Measurements from ENCODE around the gene MTMR11. TPM values are rescaled to one million over a fixed set of nuclear protein-coding genes. Genes with fewer than 3 reads are reported as not detected.

MTMR11 gene
- total RNA-seq, 2 experiments from 2014 or later, result 0.49 to 0.70 TPM

- peaks cover 6% of the 10 kb centered on the region for H3K4me1 Mint-ChIP-seq (ENCODE audit: low read depth)
- no peaks in the 10 kb centered on the region for H3K9me3 Mint-ChIP-seq
- H3K4me3 Mint-ChIP-seq, result no peak overlapping the region
- DNase-seq (no peak), ATAC-seq (ENCODE audit: poor library complexity) (no peak)
- POLR2A ChIA-PET, result no interaction called here
- Histone ChIP-seq H3K4me1 (ENCODE audit: insufficient read depth, low read length) (no peaks in the 10 kb centered on the region), H3K27me3 (ENCODE audit: control insufficient read depth in 1 of 2, insufficient read depth in 2 of 2, low read length in 2 of 2) (no peaks in the 10 kb centered on the region), H3K4me3 (ENCODE audit: low read length) (no peak overlapping the region), H3K9me3 (ENCODE audit: control insufficient read depth in 1 of 2, insufficient read depth in 1 of 2, low read length in 2 of 2) (no peaks in the 10 kb centered on the region), H3K36me3 (ENCODE audit: insufficient read depth, low read length) (peaks cover 47% of the 10 kb centered on the region), H3K27ac (ENCODE audit: low read depth in 1 of 2, low read length in 2 of 2) (no peak overlapping the region)
- peaks cover 56% of the 10 kb centered on the region for H3K36me3 Mint-ChIP-seq (ENCODE audit: low read depth)
- intact Hi-C loops (cut with DNase I, micrococcal nuclease), result no loop called here
- H3K27me3 Mint-ChIP-seq, result no peaks in the 10 kb centered on the region
- TF ChIP-seq CTCF (IDR thresholded peaks at IDR 0.05), result no peak
- CTCF ChIA-PET, result no interaction called here
- H3K27ac Mint-ChIP-seq, result no peak overlapping the region
Measured at GRCh38 chr1:149967646-149968045, 31.0 kb upstream of the MTMR11 start.

- intact Hi-C loops (cut with DNase I, micrococcal nuclease), result no loop called here
- ATAC-seq (ENCODE audit: poor library complexity) (no peak), DNase-seq (no peak)
- Histone ChIP-seq H3K27me3 (ENCODE audit: control insufficient read depth in 1 of 2, insufficient read depth in 2 of 2, low read length in 2 of 2) (no peaks in the 10 kb centered on the region), H3K27ac (ENCODE audit: low read depth in 1 of 2, low read length in 2 of 2) (no peak overlapping the region), H3K9me3 (ENCODE audit: control insufficient read depth in 1 of 2, insufficient read depth in 1 of 2, low read length in 2 of 2) (no peaks in the 10 kb centered on the region), H3K4me3 (ENCODE audit: low read length) (no peak overlapping the region), H3K36me3 (ENCODE audit: insufficient read depth, low read length) (peaks cover 44% of the 10 kb centered on the region), H3K4me1 (ENCODE audit: insufficient read depth, low read length) (peaks cover 3% of the 10 kb centered on the region)
- Mint-ChIP-seq H3K27ac (no peak overlapping the region), H3K4me1 (ENCODE audit: low read depth) (peaks cover 12% of the 10 kb centered on the region), H3K9me3 (no peaks in the 10 kb centered on the region), H3K36me3 (ENCODE audit: low read depth) (peaks cover 50% of the 10 kb centered on the region), H3K27me3 (no peaks in the 10 kb centered on the region), H3K4me3 (no peak overlapping the region)
- ChIA-PET POLR2A (no interaction called here), CTCF (no interaction called here)
- no peak for TF ChIP-seq CTCF (IDR thresholded peaks at IDR 0.05)
Measured at GRCh38 chr1:149967041-149967440, 30.4 kb upstream of the MTMR11 start.

- no peak overlapping the region for H3K27ac Mint-ChIP-seq
- Histone ChIP-seq H3K36me3 (ENCODE audit: insufficient read depth, low read length) (peaks cover 39% of the 10 kb centered on the region), H3K9me3 (ENCODE audit: control insufficient read depth in 1 of 2, insufficient read depth in 1 of 2, low read length in 2 of 2) (no peaks in the 10 kb centered on the region), H3K4me3 (ENCODE audit: low read length) (no peak overlapping the region), H3K27ac (ENCODE audit: low read depth in 1 of 2, low read length in 2 of 2) (no peak overlapping the region), H3K4me1 (ENCODE audit: insufficient read depth, low read length) (peaks cover 3% of the 10 kb centered on the region), H3K27me3 (ENCODE audit: control insufficient read depth in 1 of 2, insufficient read depth in 2 of 2, low read length in 2 of 2) (no peaks in the 10 kb centered on the region)
- intact Hi-C loops (cut with DNase I, micrococcal nuclease), result no loop called here
- CTCF ChIA-PET, result no interaction called here
- no peaks in the 10 kb centered on the region for H3K9me3 Mint-ChIP-seq
- H3K36me3 Mint-ChIP-seq (ENCODE audit: low read depth), result peaks cover 44% of the 10 kb centered on the region
- no peak for TF ChIP-seq CTCF (IDR thresholded peaks at IDR 0.05)
- POLR2A ChIA-PET, result interaction anchor here (0.7 kb wide), 1 partner anchor 79 kb away, joined by 4 read pairs; a partner anchor contains a TSS
- DNase-seq (no peak), ATAC-seq (ENCODE audit: poor library complexity) (no peak)
- H3K27me3 Mint-ChIP-seq, result no peaks in the 10 kb centered on the region
- H3K4me3 Mint-ChIP-seq, result no peak overlapping the region
- H3K4me1 Mint-ChIP-seq (ENCODE audit: low read depth), result peaks cover 18% of the 10 kb centered on the region
Measured at GRCh38 chr1:149966405-149966804, 29.7 kb upstream of the MTMR11 start.

All from CD4-positive, alpha-beta T cell (primary cell).